HG03558 (cell line): ENCODE measurements around the gene TYR.
"Not testable (repeated sequence)": the region's sequence is repeated elsewhere in the genome, so short reads cannot be mapped to it uniquely, and the experiment has no call there.

Source experiments
- ATAC-seq: cut with Tn5 transposase; IDR thresholded peaks from one replicate; pipeline ENCODE4 v1.9.1; 2021; ENCODE audit warnings: moderate number of reproducible peaks; ENCODE audit not compliant: unreplicated experiment; ENCODE audit errors: extremely low read depth

TYR gene

GRCh38 chr11:89340450-89340849, 162.8 kb downstream of the TYR start:
- ATAC-seq = not testable (repeated sequence)

DNA sequence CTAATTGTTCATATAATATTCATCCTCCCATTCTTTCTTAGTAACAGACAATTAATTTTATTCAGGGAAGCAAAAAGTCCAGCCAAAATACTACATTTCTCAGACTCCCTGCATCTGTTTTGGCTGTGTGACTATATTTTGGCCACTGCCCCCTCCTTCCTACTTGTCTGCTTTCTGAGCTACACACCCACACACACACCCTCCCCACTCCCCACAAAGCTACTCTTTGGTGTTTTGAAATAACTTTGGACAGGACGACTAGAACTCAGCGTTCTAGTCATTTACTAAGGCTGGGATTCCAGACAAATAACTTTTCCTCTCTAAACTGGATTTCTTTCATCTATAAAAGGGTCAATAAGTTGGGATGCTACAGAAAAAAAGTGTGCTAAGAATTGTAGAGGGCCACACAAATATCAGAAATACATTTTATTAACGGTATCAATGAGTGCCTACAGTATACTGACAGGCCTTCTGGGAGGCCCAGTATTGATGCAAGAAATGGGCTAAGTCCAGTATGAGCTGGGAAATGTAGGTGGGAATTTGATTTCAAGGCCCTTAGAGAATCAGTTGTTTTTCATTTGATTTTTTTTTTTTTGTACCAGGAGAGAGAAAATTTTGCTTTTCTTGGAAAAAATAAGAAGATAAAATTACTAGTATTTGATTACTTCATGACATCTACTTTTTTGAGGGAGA, 165.4 kb downstream of the TYR start:
- not testable (repeated sequence) for ATAC-seq
